ENCODE results near the gene PCF11. TPM values are rescaled to one million over a fixed set of nuclear protein-coding genes. Genes with fewer than 3 reads are reported as not detected.

PCF11 gene
- total RNA-seq, 1 experiment from 2014 or later: 41.7 TPM

DNA sequence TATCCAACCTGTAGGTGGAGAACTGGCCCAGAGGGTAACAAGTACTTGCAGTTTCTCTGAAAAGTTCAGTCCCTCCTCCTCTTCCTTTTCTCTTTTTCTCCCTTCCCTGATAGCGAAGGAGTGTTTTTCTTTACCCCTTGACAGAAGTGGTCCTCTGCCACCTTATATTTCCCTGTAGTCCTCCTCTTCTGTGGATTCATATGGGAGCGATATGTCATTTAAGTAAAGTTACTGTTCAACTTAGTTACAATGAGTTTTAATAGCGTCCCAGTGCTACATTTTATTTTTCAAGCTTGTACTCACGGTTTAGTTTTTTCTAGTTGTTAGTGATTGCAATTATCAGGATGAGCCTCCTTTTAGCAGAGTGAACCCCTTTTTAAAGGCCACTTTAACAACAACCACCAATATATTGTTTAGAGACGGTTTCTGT lies 1.4 kb downstream of the PCF11 start:
- peaks cover 50% of the 10 kb centered on the region for H4K20me1 ChIP-seq (ENCODE audit: low read length)
- H2AFZ ChIP-seq (ENCODE audit: low read length): no peak overlapping the region
- ATAC-seq (no peak), DNase-seq (peak; percentile 26)
- peaks cover 37% of the 10 kb centered on the region for H3K36me3 ChIP-seq (ENCODE audit: low read depth, low read length)
- peaks cover 15% of the 10 kb centered on the region for H3K4me1 ChIP-seq (ENCODE audit: insufficient read depth, low read length)
- intact Hi-C loops (cut with micrococcal nuclease): loop anchor here (5.0 kb wide), 1 partner anchor 301 kb away; no protein-coding TSS in a partner anchor
- peaks cover 65% of the 10 kb centered on the region for H3K79me2 ChIP-seq (ENCODE audit: low read length)
- H3K9me3 ChIP-seq (ENCODE audit: low read length): no peaks in the 10 kb centered on the region
- POLR2A ChIA-PET (ENCODE audit: unreplicated experiment): no interaction called here
- peaks cover 10% of the 10 kb centered on the region for H3F3A ChIP-seq (ENCODE audit: low read length, unreplicated experiment)
- H3K4me3 ChIP-seq (ENCODE audit: low read length): peak overlapping the region; percentile 92
- H3K9me2 ChIP-seq (replicated peaks; ENCODE audit: low read length): no peaks in the 10 kb centered on the region
- CTCF ChIA-PET: no interaction called here
- peak overlapping the region; percentile 88 for H3K4me2 ChIP-seq (ENCODE audit: low read length)
- peak overlapping the region; percentile 3; the same call in 1 of the 2 replicates for H3K27ac ChIP-seq (ENCODE audit: low read length)
- TF ChIP-seq EZH2 (IDR thresholded peaks at IDR 0.05; ENCODE audit: low read length, unreplicated experiment) (no peak), EZH2phosphoT487 (IDR thresholded peaks at IDR 0.05; ENCODE audit: borderline replicate concordance, low read length) (no peak)
- TF ChIP-seq, protein P1, sequence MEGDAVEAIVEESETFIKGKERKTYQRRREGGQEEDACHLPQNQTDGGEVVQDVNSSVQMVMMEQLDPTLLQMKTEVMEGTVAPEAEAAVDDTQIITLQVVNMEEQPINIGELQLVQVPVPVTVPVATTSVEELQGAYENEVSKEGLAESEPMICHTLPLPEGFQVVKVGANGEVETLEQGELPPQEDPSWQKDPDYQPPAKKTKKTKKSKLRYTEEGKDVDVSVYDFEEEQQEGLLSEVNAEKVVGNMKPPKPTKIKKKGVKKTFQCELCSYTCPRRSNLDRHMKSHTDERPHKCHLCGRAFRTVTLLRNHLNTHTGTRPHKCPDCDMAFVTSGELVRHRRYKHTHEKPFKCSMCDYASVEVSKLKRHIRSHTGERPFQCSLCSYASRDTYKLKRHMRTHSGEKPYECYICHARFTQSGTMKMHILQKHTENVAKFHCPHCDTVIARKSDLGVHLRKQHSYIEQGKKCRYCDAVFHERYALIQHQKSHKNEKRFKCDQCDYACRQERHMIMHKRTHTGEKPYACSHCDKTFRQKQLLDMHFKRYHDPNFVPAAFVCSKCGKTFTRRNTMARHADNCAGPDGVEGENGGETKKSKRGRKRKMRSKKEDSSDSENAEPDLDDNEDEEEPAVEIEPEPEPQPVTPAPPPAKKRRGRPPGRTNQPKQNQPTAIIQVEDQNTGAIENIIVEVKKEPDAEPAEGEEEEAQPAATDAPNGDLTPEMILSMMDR (conservative IDR thresholded peaks at IDR 0.05; ENCODE audit: low read depth, low read length): no peak
- no peaks in the 10 kb centered on the region for H3K27me3 ChIP-seq (ENCODE audit: low read length)
- no TSS peak for BruUV-seq (replicated peaks)
- H3K9ac ChIP-seq (ENCODE audit: low read length): peak overlapping the region; percentile 96

DNA sequence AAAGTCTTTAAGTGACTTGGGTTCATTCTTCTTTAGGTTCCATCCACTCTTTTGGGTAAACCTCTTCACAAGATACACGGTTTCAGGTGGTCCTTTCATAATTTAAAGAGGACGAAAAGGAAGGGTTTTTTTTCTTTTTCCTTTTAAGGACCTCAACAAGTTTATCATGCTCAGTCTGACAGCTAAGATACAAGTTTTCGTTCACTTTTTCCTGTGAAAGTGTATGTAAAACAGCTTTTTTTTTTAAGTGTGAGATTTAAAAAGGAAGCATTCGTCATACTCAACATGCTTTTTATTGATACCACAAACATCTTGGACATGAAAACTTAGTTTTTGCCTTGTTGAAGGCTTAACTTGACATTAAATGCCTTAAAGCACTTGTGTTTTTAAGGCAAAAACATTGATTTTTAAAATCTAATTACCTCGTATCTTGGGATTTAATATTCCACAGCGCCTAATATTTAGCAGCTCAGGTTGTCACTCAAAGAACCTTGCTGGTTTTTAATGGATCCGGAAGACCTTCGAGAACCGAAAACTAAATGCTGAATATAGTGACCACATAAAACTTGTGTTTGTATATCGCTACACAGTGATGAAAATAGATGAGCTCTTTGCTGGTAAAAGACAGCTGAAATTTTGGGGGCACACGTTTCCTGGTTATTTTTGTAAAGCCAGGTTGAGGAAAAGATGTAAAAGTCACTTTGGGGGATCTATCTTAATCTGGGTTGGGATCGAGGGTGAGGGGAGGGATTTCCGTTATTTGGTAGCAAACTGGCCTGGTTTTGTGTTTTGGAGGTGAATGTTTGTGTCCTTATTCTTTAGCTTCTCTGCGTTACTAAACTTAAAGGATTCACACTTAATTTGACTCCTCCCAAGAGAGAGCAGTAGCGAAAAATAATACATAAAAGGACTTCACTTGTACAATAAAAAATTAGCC lies 2.3 kb downstream of the PCF11 start:
- H3K4me1 ChIP-seq (ENCODE audit: insufficient read depth, low read length): peaks cover 15% of the 10 kb centered on the region
- peak overlapping the region; percentile 88 for H3K4me2 ChIP-seq (ENCODE audit: low read length)
- peaks cover 50% of the 10 kb centered on the region for H4K20me1 ChIP-seq (ENCODE audit: low read length)
- no peaks in the 10 kb centered on the region for H3K9me2 ChIP-seq (replicated peaks; ENCODE audit: low read length)
- H3K27ac ChIP-seq (ENCODE audit: low read length): no peak overlapping the region
- POLR2A ChIA-PET (ENCODE audit: unreplicated experiment): no interaction called here
- peak overlapping the region; percentile 96 for H3K9ac ChIP-seq (ENCODE audit: low read length)
- peak overlapping the region; percentile 92 for H3K4me3 ChIP-seq (ENCODE audit: low read length)
- no peak overlapping the region for H2AFZ ChIP-seq (ENCODE audit: low read length)
- BruUV-seq (replicated peaks): no TSS peak
- no peak for DNase-seq
- H3K36me3 ChIP-seq (ENCODE audit: low read depth, low read length): peaks cover 44% of the 10 kb centered on the region
- H3K9me3 ChIP-seq (ENCODE audit: low read length): no peaks in the 10 kb centered on the region
- H3K27me3 ChIP-seq (ENCODE audit: low read length): no peaks in the 10 kb centered on the region
- CTCF ChIA-PET: no interaction called here
- H3K79me2 ChIP-seq (ENCODE audit: low read length): peaks cover 72% of the 10 kb centered on the region
- ATAC-seq: no peak
- TF ChIP-seq, protein P1 (conservative IDR thresholded peaks at IDR 0.05; ENCODE audit: low read depth, low read length): no peak
- TF ChIP-seq EZH2phosphoT487 (IDR thresholded peaks at IDR 0.05; ENCODE audit: borderline replicate concordance, low read length) (no peak), EZH2 (IDR thresholded peaks at IDR 0.05; ENCODE audit: low read length, unreplicated experiment) (no peak)
- H3F3A ChIP-seq (ENCODE audit: low read length, unreplicated experiment): peaks cover 10% of the 10 kb centered on the region
- intact Hi-C loops (cut with micrococcal nuclease): loop anchor here (5.0 kb wide), 1 partner anchor 302 kb away; no protein-coding TSS in a partner anchor
